GM12865 (cell line): Measurements from ENCODE around the gene WBP1.
"Not testable (repeated sequence)": the region's sequence is repeated elsewhere in the genome, so short reads cannot be mapped to it uniquely, and the experiment has no call there.

Experiments
- DNase-seq: peaks from one replicate; pipeline ENCODE4 v3.0.0; 2010; ENCODE audit warnings: low read depth
- H3K4me3 ChIP-seq: 2 replicates; pipeline ENCODE4 v1.5.1; 2011; ENCODE audit warnings: mild to moderate bottlenecking, low read depth, low read length, control low read depth
- TF ChIP-seq, protein P1 (sequence below): IDR thresholded peaks from 2 replicates; pipeline ENCODE4 v1.5.1; 2011; ENCODE audit warnings: low read length, control low read depth, low read depth, inconsistent platforms; ENCODE audit not compliant: insufficient read depth; ENCODE audit errors: missing control alignments

Gene WBP1

DNA sequence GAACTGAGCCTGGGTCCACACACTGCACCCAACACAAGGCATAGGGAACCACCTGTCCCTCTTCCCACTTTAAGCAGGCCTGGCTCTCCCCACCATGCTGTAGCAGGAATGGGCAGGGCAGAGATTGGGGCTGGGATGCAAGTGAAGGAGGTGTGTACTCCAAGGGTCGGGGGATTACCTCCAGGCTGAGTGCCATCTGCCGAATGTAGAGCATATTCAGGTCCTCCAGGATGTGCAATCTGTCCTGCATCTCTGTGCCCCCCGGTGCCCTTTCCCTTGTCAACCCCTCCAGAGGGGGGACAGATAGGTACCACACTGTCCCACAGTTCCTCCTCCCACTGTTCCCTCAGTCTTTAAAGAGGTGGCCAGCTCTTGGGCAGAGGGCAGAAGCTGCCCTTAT, 18.9 kb upstream of the WBP1 start:
- no peak for DNase-seq
- TF ChIP-seq, protein P1, sequence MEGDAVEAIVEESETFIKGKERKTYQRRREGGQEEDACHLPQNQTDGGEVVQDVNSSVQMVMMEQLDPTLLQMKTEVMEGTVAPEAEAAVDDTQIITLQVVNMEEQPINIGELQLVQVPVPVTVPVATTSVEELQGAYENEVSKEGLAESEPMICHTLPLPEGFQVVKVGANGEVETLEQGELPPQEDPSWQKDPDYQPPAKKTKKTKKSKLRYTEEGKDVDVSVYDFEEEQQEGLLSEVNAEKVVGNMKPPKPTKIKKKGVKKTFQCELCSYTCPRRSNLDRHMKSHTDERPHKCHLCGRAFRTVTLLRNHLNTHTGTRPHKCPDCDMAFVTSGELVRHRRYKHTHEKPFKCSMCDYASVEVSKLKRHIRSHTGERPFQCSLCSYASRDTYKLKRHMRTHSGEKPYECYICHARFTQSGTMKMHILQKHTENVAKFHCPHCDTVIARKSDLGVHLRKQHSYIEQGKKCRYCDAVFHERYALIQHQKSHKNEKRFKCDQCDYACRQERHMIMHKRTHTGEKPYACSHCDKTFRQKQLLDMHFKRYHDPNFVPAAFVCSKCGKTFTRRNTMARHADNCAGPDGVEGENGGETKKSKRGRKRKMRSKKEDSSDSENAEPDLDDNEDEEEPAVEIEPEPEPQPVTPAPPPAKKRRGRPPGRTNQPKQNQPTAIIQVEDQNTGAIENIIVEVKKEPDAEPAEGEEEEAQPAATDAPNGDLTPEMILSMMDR: no peak
- H3K4me3 ChIP-seq: no peak overlapping the region

DNA sequence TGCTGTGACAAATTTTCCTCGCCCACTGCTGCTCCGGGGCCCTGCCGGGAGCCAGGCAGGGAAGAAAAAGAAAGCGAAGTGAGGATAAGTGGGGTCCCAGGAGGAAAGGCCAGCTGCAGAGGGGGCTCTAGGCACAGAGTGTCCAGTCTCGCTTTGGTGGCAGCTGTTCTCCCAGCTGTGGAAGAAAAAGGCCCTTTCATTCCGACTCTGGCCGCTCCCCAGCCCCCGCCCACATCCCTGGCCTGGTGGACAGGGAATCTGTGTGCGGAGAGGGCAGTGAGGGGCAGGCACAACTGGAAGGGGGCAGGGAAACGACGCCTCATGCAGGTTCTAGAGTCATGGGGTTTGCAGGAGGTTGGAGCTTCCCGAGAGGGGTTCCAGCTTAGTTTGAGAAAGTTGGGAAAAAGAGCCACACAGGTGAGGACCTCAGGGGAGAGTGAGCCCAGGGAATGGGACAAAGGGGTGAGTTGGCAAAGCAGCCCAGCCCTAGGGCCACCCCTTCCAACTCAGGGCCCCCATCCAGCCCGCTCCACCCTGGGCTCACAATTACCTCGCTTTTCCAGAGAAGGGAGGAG, 18.3 kb upstream of the WBP1 start:
- no peak for DNase-seq

DNA sequence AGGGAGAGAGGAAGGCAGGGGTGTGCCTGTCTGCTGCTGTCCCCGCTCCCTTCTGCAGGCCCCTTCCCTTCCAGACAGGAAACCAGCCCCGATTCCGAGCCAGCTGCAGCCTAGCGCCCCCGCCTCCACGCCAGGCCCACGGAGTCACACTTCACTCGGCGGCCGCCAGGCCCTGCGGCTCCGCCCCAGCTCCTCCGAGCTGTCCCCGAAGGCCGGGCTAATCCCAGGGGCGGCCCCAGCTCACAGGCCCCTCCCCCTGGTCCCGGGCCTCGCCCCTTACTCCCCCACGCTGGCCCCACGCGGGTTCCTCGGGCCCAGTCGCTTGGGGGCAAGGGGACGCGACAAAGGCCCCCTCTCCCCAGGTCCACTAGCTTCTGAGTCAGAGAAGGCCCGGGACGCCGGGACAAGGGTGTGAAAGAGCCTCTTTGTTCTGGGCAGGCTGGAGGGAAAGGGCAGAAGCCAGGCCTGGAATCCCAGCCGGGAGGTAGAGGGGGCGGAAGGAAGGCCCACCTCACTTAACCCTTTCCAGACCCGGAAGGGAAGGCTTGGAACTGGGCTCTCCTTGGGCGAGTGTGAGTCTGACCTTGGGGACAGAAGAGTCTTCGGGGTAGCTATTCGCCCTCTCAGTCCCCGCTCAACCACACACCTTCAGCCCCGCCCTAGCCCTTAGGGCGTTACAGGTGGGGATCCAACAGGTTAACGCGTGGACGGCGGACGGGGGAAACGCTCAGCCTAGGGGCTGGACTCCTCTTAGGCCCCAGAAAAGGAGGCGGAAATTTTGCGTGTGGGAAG, 17.7 kb upstream of the WBP1 start:
- peak; percentile 59 for DNase-seq
- TF ChIP-seq, protein P1: peak; percentile 19
- no peak overlapping the region for H3K4me3 ChIP-seq

More for the DNA sequence above, 18.3 kb upstream of the WBP1 start:
- TF ChIP-seq, protein P1: no peak
- H3K4me3 ChIP-seq: no peak overlapping the region

- TF ChIP-seq, protein P1: no peak
- no peak for DNase-seq
- H3K4me3 ChIP-seq: no peak overlapping the region
Observed at GRCh38 chr2:74441170-74441689, 17.0 kb upstream of the WBP1 start.

DNA sequence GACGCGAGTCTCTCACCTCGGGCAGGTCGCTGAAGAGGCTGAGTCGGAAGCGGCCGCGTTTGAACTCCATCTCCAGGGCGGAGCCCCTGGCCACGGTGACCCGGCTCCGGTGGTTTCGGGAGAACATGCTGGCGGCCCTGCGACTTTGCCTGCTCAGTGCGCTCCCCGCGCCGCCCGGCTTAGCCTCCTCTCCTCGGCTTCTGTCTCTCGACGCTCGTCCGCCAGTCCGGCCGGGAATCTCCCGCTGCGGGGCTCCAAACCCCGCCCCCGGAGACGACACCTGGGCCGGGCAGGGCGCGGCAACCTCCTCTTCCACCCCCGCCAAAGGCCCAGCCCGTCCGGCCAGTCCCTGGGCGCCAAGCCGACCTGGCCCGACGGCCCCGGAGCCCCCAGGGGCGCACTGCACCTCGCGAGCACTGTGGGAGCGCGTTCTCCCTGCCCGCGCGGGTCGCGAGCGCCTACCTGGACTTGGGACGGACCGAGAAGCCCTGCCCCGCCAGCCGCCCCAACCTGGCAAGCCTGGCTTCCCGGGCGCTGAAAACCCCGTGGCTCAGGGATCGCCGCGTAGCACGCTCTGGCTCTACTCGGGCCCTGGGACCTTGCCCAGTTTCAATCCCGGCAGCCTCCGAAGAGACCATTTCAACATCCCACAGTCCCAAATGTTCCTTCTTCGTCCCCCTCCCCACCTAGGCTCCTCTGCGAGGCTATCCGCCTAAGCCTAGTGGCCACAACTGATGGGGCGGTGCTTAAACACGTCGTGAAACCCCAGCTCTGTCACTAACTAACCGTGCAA, 16.4 kb upstream of the WBP1 start, which contains the start of gene RTKN:
TSS of gene RTKN (minus strand) at position 248 of the 793 bp plus-strand sequence. CDS start at position 127, 121 bp downstream.
- no peak for DNase-seq
- no peak within 1 kb of the TSS for H3K4me3 ChIP-seq
- TF ChIP-seq, protein P1: no peak

- H3K4me3 ChIP-seq, DNase-seq: not testable (repeated sequence)
Observed at GRCh38 chr2:74442483-74443297, 15.5 kb upstream of the WBP1 start.
